ENCODE data around the gene MBNL3. TPM values are rescaled to one million over a fixed set of nuclear protein-coding genes. Genes with fewer than 3 reads are reported as not detected.

MBNL3 gene, protein sequence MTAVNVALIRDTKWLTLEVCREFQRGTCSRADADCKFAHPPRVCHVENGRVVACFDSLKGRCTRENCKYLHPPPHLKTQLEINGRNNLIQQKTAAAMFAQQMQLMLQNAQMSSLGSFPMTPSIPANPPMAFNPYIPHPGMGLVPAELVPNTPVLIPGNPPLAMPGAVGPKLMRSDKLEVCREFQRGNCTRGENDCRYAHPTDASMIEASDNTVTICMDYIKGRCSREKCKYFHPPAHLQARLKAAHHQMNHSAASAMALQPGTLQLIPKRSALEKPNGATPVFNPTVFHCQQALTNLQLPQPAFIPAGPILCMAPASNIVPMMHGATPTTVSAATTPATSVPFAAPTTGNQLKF
- total RNA-seq, result 4.1 and 7.1 TPM in 2 replicates

GRCh38 chrX:132488819-132489577 lies at the start of gene MBNL3:
Gene MBNL3 (minus strand): TSS chrX:132489038. CDS start chrX:132439611, 49,427 bp downstream.

